ENCODE measurements around the gene ATP2A1.
A peak's percentile ranks its signal among the peaks of the same experiment; 100 is the strongest.

The ATP2A1 gene

DNA sequence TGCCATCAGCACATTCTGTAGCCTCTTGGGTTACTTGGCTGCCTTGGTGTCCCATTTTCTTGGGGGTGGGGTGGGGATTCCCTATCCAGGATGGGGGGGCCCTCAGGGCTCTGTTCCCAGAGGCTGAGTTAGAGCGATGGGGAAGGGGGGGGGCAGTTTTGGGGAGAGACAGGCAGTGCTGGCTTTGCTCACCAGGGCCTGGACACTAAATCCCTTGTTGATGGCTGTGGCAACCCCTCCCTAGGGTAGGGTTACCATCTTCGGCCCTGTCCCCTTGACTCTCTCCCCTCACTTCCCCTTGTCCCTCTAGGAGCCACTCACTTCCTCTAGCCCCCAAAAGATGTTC, 660 bp upstream of the ATP2A1 start:
- no peak overlapping the region for H3K27ac ChIP-seq (ENCODE audit: extremely low read depth, low read depth, low read length)
- H3K4me1 ChIP-seq (ENCODE audit: control insufficient read depth, insufficient read depth, low read length) = peaks cover 11% of the 10 kb centered on the region
- CTCF ChIA-PET = no interaction called here
- POLR2A ChIA-PET = no interaction called here
- TF ChIP-seq, protein P1, sequence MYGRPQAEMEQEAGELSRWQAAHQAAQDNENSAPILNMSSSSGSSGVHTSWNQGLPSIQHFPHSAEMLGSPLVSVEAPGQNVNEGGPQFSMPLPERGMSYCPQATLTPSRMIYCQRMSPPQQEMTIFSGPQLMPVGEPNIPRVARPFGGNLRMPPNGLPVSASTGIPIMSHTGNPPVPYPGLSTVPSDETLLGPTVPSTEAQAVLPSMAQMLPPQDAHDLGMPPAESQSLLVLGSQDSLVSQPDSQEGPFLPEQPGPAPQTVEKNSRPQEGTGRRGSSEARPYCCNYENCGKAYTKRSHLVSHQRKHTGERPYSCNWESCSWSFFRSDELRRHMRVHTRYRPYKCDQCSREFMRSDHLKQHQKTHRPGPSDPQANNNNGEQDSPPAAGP (tag by site-specific recombination; IDR thresholded peaks at IDR 0.05) = 0 out of 2 replicates have a peak, but pooled peaks have one; percentile 34
- TF ChIP-seq ZNF16 (tag by site-specific recombination; IDR thresholded peaks at IDR 0.05; ENCODE audit: low read depth) = no peak
- no peak overlapping the region for H3K4me3 ChIP-seq (ENCODE audit: low read depth, low read length)
- H3K9me3 ChIP-seq (ENCODE audit: control insufficient read depth, insufficient read depth, low read depth, low read length) = no peaks in the 10 kb centered on the region
- peaks cover 4 to 17% of the 10 kb centered on the region in 2 experiments; a peak in 2 of 3 replicates for H3K36me3 ChIP-seq (ENCODE audit: control insufficient read depth in 2 of 2, insufficient read depth in 1 of 2, low read length in 2 of 2)

- peaks cover 4 to 9% of the 10 kb centered on the region in 2 experiments; a peak in 2 of 3 replicates for H3K36me3 ChIP-seq (ENCODE audit: control insufficient read depth in 2 of 2, insufficient read depth in 1 of 2, low read length in 2 of 2)
- ChIA-PET CTCF (interaction anchor here (0.9 to 2.1 kb wide), 2 partner anchors 33 to 66 kb away, joined by 3 to 10 read pairs; no protein-coding TSS in a partner anchor), POLR2A (interaction anchor here (0.5 to 2.5 kb wide), 10 partner anchors 12 to 72 kb away, joined by 3 to 13 read pairs (median 8); partner anchors contain the start of genes ATXN2L, NFATC2IP, SH2B1 and TUFM)
- peaks cover 11% of the 10 kb centered on the region for H3K4me1 ChIP-seq (ENCODE audit: control insufficient read depth, insufficient read depth, low read length)
- peak overlapping the region; percentile 62 for H3K4me3 ChIP-seq (ENCODE audit: low read depth, low read length)
- peak overlapping the region; percentile 67; the same call in 1 of the 2 replicates for H3K27ac ChIP-seq (ENCODE audit: extremely low read depth, low read depth, low read length)
- no peaks in the 10 kb centered on the region for H3K9me3 ChIP-seq (ENCODE audit: control insufficient read depth, insufficient read depth, low read depth, low read length)
- TF ChIP-seq ZSCAN30 (tag by site-specific recombination; IDR thresholded peaks at IDR 0.05) = peak; percentile 47; the same call in 1 of the 2 replicates
- TF ChIP-seq ZNF585B (tag by site-specific recombination; IDR thresholded peaks at IDR 0.05) = no peak
- TF ChIP-seq ZNF600 (tag by site-specific recombination; IDR thresholded peaks at IDR 0.05) = 0 out of 2 replicates have a peak, but pooled peaks have one; percentile 29
- TF ChIP-seq KLF7 (tag by site-specific recombination; IDR thresholded peaks at IDR 0.05; ENCODE audit: borderline replicate concordance) = no peak
- TF ChIP-seq ZNF664 (tag by site-specific recombination; IDR thresholded peaks at IDR 0.05) = no peak
- TF ChIP-seq ZNF433 (tag by site-specific recombination; IDR thresholded peaks at IDR 0.05; ENCODE audit: low read depth) = no peak
- TF ChIP-seq ZNF501 (tag by site-specific recombination; IDR thresholded peaks at IDR 0.05) = no peak
- no peak for TF ChIP-seq ZBTB10 (tag by site-specific recombination; IDR thresholded peaks at IDR 0.05)
- no peak for TF ChIP-seq ZNF202 (tag by site-specific recombination; IDR thresholded peaks at IDR 0.05; ENCODE audit: borderline replicate concordance)
- no peak for TF ChIP-seq HOXC10 (CRISPR knock-in tag; IDR thresholded peaks at IDR 0.05)
- no peak for TF ChIP-seq ZNF362 (tag by site-specific recombination; IDR thresholded peaks at IDR 0.05)
- TF ChIP-seq ZNF544 (tag by site-specific recombination; IDR thresholded peaks at IDR 0.05) = no peak
- TF ChIP-seq ZFP69B (tag by site-specific recombination; IDR thresholded peaks at IDR 0.05) = 0 out of 2 replicates have a peak, but pooled peaks have one; percentile 3
- TF ChIP-seq ZNF514 (tag by site-specific recombination; IDR thresholded peaks at IDR 0.05) = no peak
- TF ChIP-seq RBAK (tag by site-specific recombination; IDR thresholded peaks at IDR 0.05) = no peak
- no peak for TF ChIP-seq ZNF416 (tag by site-specific recombination; IDR thresholded peaks at IDR 0.05)
- TF ChIP-seq, protein P2, sequence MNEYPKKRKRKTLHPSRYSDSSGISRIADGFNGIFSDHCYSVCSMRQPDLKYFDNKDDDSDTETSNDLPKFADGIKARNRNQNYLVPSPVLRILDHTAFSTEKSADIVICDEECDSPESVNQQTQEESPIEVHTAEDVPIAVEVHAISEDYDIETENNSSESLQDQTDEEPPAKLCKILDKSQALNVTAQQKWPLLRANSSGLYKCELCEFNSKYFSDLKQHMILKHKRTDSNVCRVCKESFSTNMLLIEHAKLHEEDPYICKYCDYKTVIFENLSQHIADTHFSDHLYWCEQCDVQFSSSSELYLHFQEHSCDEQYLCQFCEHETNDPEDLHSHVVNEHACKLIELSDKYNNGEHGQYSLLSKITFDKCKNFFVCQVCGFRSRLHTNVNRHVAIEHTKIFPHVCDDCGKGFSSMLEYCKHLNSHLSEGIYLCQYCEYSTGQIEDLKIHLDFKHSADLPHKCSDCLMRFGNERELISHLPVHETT (tag by site-specific recombination; IDR thresholded peaks at IDR 0.05) = no peak
- peak; percentile 17; the same call in 1 of the 2 replicates for TF ChIP-seq ZNF341 (tag by site-specific recombination; IDR thresholded peaks at IDR 0.05; ENCODE audit: low read depth)
- no peak for TF ChIP-seq ZNF133 (tag by site-specific recombination; IDR thresholded peaks at IDR 0.05)
- no peak for TF ChIP-seq ZNF76 (tag by site-specific recombination; IDR thresholded peaks at IDR 0.05; ENCODE audit: borderline replicate concordance, low read depth)
- no peak for TF ChIP-seq ZNF266 (tag by site-specific recombination; IDR thresholded peaks at IDR 0.05; ENCODE audit: low read depth)
- no peak for TF ChIP-seq ZNF354C (tag by site-specific recombination; IDR thresholded peaks at IDR 0.05; ENCODE audit: borderline replicate concordance, low read depth)
- TF ChIP-seq ZNF114 (tag by site-specific recombination; IDR thresholded peaks at IDR 0.05) = no peak
- no peak for TF ChIP-seq ZNF670 (tag by site-specific recombination; IDR thresholded peaks at IDR 0.05; ENCODE audit: low read depth)
- TF ChIP-seq BCL11A (tag by site-specific recombination; IDR thresholded peaks at IDR 0.05; ENCODE audit: low read depth) = no peak
- no peak for TF ChIP-seq ZNF555 (tag by site-specific recombination; conservative IDR thresholded peaks at IDR 0.05)
Observed at GRCh38 chr16:28879261-28879840, 1.1 kb downstream of the ATP2A1 start.
